Measurements from ENCODE around the gene CHRD. TPM values are rescaled to one million over a fixed set of nuclear protein-coding genes. Genes with fewer than 3 reads are reported as not detected.
A peak's percentile ranks its signal among the peaks of the same experiment; 100 is the strongest.

The CHRD gene
- total RNA-seq, 2 donors from 2014 or later, result 7.0 to 13.4 TPM

DNA sequence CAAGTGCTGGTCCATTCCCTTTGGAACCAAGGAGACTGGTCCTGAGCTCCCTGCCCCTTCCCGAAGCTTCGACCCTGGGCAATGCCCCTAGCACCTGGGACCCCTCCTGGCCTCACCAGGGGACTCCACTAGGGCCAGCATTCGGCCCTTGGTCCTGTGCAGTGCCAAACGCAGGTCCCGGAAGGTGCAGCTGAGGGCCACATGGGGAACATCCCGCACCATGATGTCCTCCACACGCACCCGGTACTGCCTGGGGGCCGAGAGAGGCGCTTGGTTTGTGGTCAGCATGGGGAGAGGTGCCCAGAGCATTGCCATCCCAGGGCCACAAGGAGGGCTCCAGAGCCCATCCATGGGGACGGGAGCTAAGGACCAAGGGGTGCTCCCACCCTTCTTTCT is 26.3 kb upstream of the CHRD start:
- Histone ChIP-seq H3K36me3 (no peaks in the 10 kb centered on the region), H3K9me3 (no peaks in the 10 kb centered on the region), H3K27ac (no peak overlapping the region), H3K4me1 (no peaks in the 10 kb centered on the region), H3K4me3 (no peak overlapping the region), H3K27me3 (no peaks in the 10 kb centered on the region)
- TF ChIP-seq, protein P1, sequence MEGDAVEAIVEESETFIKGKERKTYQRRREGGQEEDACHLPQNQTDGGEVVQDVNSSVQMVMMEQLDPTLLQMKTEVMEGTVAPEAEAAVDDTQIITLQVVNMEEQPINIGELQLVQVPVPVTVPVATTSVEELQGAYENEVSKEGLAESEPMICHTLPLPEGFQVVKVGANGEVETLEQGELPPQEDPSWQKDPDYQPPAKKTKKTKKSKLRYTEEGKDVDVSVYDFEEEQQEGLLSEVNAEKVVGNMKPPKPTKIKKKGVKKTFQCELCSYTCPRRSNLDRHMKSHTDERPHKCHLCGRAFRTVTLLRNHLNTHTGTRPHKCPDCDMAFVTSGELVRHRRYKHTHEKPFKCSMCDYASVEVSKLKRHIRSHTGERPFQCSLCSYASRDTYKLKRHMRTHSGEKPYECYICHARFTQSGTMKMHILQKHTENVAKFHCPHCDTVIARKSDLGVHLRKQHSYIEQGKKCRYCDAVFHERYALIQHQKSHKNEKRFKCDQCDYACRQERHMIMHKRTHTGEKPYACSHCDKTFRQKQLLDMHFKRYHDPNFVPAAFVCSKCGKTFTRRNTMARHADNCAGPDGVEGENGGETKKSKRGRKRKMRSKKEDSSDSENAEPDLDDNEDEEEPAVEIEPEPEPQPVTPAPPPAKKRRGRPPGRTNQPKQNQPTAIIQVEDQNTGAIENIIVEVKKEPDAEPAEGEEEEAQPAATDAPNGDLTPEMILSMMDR (IDR thresholded peaks at IDR 0.05), result no peak
- DNase-seq (ENCODE audit: low spot score), result no peak

DNA sequence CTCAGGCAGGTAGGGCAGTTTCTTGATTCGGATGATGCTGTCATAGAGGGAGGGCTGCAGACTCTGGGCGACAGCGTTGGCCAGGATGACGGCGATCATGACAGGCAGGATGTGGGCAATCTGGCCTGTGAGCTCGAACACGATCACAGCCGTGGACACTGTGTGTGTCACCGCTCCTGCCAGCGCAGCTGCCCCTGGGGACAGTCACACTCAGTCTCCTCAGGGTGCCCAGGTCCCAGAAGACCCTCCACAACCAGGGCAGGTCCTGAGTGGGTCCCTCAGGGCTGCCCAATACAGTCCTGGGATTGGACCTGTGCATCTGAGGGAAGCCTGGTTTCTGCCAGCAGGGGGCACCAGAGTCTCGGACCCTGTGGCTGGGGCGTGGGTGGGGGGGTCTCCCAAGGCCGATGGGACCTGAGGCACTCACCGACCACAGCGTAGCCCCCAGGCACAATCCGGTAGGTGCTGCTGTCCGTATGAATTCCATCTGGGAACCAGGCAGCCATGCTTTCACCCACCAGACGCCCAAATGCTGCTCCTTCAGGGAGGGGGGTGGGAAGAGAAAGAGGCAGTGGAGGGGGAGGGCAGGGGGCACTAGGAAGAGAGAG is 25.6 kb upstream of the CHRD start:
- no peak for DNase-seq (ENCODE audit: low spot score)
- no peaks in the 10 kb centered on the region for H3K4me1 ChIP-seq
- no peaks in the 10 kb centered on the region for H3K36me3 ChIP-seq
- no peaks in the 10 kb centered on the region for H3K27me3 ChIP-seq
- no peaks in the 10 kb centered on the region for H3K9me3 ChIP-seq
- TF ChIP-seq, protein P1 (IDR thresholded peaks at IDR 0.05), result peak; percentile 53 to 82
- no peak overlapping the region for H3K4me3 ChIP-seq
- no peak overlapping the region for H3K27ac ChIP-seq

DNA sequence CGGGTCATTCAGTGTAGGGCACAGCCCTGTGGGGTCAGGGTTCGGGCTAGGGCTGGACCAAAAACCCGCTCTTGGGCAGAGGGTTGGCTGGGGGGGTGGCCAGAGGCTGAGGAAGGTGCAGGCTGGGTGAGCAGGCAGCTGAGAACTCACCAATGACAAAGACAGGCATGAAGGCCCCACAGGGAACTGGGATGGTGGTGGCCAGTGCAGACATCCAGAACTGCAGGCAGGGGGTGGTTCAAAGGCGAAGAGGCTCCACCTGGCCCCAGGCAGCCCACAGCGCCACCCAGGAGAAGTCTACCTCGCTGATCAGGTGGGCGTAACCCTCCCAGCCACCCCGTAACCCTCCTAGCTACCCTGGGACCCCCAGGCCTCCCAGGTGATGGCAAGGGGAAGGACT is 25.1 kb upstream of the CHRD start:
- no peak overlapping the region for H3K4me3 ChIP-seq
- H3K27ac ChIP-seq, result no peak overlapping the region
- H3K27me3 ChIP-seq, result no peaks in the 10 kb centered on the region
- TF ChIP-seq, protein P1 (IDR thresholded peaks at IDR 0.05), result no peak
- H3K4me1 ChIP-seq, result no peaks in the 10 kb centered on the region
- H3K36me3 ChIP-seq, result no peaks in the 10 kb centered on the region
- H3K9me3 ChIP-seq, result no peaks in the 10 kb centered on the region
- no peak for DNase-seq (ENCODE audit: low spot score)

DNA sequence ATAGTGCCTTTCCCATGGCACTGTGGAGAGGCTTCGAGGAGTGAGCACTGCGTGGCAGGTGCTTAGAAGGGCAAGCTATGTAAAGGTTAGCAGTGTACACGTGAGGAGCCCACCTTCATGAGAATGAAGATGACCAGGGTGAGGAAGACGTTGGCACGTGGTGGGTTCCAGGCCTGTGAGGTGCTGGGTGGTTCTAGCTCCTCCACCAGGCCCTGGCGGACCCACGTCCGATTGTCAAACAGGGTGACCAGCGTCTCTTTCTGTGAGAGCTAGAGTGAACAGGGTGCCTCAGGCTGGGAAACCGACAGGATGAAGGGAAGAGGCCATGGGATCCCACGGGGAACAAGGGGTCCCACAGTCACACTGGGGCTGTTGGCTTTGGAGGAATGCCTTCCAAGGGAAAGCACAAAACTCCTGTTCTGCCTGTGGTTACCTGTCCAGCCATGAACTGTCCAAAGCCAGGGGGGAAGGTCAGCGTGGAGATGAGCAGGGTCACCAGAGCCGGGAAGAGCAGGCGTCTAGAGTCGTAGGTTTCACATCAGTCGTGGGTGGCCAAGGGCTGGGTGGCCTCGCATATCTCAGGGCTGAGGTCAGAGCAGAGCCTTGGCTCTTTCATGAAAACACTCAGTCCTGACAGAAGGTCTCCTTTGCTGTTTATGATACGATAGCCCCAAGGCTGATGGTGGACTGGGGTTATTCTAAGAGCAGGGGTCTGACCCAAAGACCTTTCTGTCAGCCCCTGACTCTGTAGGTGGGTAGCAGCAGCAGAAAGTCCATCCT is 24.4 kb upstream of the CHRD start:
- Histone ChIP-seq H3K36me3 (no peaks in the 10 kb centered on the region), H3K4me3 (no peak overlapping the region), H3K4me1 (peaks cover 0 to 6% of the 10 kb centered on the region in 2 donors), H3K9me3 (no peaks in the 10 kb centered on the region), H3K27ac (no peak overlapping the region), H3K27me3 (no peaks in the 10 kb centered on the region)
- TF ChIP-seq, protein P1 (IDR thresholded peaks at IDR 0.05), result no peak
- DNase-seq (ENCODE audit: low spot score), result no peak

DNA sequence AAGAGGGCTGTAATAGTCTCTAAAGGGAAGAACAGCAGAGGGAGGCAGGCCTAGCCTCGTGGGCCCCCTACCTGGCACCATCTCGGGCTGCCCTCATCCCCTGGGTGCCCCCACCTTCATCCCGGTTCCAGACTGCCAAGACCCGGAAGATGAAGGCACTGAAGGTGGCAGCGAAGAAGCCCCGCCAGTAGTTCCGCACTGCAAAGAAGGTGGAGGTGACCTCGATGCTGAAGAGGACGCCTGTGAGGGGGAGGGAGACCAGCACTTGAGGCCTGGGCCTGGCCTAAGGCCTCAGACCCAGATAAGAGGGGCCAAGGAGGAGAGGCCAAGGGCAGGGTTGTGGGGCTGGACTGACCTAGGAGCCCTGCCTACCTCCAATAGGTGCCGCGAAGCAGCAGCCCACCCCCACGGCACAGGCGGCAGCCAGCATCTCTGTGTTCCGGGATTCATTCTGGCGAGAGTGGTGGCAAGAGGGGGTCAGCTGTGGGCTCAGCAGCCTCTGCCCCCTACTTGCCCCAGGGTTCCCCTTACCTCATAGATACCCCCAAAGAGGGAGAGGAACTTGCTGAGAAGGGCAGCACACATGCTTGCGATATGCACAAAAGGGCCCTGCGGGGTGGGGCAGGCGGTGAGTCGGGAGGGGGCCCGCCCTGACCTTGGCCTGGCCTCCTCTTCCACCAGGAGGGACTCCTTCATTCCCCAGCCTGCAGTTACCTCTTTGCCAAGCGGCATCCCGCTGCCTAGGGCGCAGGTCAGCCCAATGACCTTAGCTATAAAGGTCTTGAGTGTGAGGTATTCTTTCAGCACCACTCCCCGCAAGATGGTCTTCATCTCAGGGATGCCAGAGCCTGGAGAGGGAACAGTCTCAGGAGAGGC is 22.4 kb upstream of the CHRD start:
- H3K4me1 ChIP-seq, result peaks cover 0 to 15% of the 10 kb centered on the region in 2 donors
- no peaks in the 10 kb centered on the region for H3K9me3 ChIP-seq
- H3K27ac ChIP-seq, result no peak overlapping the region
- no peaks in the 10 kb centered on the region for H3K36me3 ChIP-seq
- no peak overlapping the region for H3K4me3 ChIP-seq
- no peak for DNase-seq (ENCODE audit: low spot score)
- TF ChIP-seq, protein P1 (IDR thresholded peaks at IDR 0.05), result no peak
- no peaks in the 10 kb centered on the region for H3K27me3 ChIP-seq
